Memory B cell (primary cell): ENCODE results near the gene EEF2K.
"Not testable (repeated sequence)": the region's sequence is repeated elsewhere in the genome, so short reads cannot be mapped to it uniquely, and the experiment has no call there.

Source experiments
- ATAC-seq: fragments of 150-1000 bp; cut with Tn5 transposase; 2 replicates; pipeline ENCODE4 v1.10.0; 2021; ENCODE audit warnings: low read depth, mild to moderate bottlenecking, moderate library complexity
- DNase-seq, 2 donors: peaks; one replicate each; pipeline ENCODE4 v3.0.0; 2022; ENCODE audit warnings: low spot score in 2 of 2
- H3K27ac Mint-ChIP-seq: one replicate; pipeline ENCODE4 v1.8.0; 2022; ENCODE audit warnings: mild to moderate bottlenecking, moderate library complexity, mixed read lengths
- H3K27me3 Mint-ChIP-seq: one replicate; pipeline ENCODE4 v1.8.0; 2022; ENCODE audit warnings: mixed read lengths
- H3K36me3 Mint-ChIP-seq: one replicate; pipeline ENCODE4 v1.8.0; 2022; ENCODE audit warnings: mild to moderate bottlenecking, mixed read lengths
- H3K4me1 Mint-ChIP-seq: one replicate; pipeline ENCODE4 v1.8.0; 2022; ENCODE audit warnings: mixed read lengths
- H3K4me3 Mint-ChIP-seq: one replicate; pipeline ENCODE4 v1.8.0; 2022; ENCODE audit warnings: mild to moderate bottlenecking, moderate library complexity, mixed read lengths
- H3K9me3 Mint-ChIP-seq: one replicate; pipeline ENCODE4 v1.8.0; 2022; ENCODE audit warnings: mixed read lengths

EEF2K gene

DNA sequence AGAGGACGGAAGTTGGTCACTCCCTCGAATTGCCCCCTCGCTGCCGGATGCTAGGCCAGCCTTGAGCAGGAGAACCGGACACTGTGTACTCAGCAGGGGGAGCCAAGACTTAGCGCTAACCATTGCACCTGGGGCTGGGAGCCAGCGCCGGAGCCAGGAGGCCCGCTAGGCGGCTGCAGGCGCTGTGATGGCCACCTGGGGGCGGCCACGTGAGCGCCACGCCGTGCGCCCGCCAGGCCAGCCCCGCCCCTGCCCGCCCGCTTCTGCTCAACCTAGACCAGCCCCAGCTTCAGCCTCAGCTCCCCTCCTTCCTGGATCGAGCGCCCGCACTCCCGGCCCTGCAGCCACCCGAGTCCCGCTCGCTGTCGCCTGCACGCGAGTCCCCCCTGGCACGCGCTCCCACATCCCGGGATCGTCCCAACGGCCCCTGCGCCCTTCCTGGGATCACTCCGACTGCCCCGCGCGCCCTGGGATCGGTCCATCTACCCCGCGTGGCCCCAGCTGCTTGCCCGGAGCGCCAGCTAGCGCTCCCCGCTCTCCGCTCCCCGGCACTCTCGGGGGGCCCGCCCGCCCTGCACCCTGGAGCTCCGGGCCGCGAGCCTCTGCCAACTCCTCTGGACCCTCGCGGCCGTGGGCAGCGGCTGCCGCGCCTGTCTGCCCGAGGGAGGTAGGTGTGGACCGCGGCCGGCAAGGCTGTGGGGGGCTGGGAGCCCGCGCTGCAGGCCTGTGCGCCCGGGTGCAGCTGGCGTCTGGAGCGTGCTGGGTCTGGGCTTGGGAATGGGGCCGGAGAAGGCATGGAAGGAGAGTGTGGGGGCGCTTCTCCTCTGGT lies at the start of gene EEF2K:
EEF2K (plus strand) TSS at position 266 of the 829 bp plus-strand sequence. CDS start 19,452 bp downstream, outside the sequence.
- Mint-ChIP-seq H3K27me3 (no peaks in the 10 kb centered on the region), H3K36me3 (peaks cover 10% of the 10 kb centered on the region), H3K27ac (peak within 1 kb of the TSS; percentile 98), H3K4me3 (peak within 1 kb of the TSS; percentile 92), H3K9me3 (no peaks in the 10 kb centered on the region), H3K4me1 (peaks cover 19% of the 10 kb centered on the region)
- DNase-seq (peak; percentile 72), ATAC-seq (peak; percentile 72)

DNA sequence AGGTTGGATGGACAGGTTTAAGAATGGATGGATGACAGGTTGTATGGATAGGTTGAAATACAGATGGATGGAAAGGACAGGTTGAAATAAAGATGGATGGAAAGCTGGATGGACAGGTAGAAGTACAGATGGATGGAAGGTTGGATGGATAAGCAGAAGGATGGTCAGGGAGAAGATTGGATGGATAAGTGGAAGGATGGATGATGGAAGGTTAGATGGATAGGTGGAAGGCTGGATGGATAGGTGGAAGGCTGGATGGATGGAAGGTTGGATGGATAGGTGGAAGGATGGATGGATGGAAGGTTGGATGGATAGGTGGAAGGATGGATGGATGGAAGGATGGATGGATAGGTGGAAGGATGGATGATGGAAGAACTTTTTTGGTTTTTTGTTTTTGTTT lies 44.7 kb upstream of the EEF2K start:
- DNase-seq, result no peak
- Mint-ChIP-seq H3K27ac (no peak overlapping the region), H3K4me3 (no peak overlapping the region), H3K9me3 (peaks cover 4% of the 10 kb centered on the region), H3K36me3 (peaks cover 2% of the 10 kb centered on the region), H3K27me3 (peaks cover 8% of the 10 kb centered on the region), H3K4me1 (peaks cover 5% of the 10 kb centered on the region)
- no peak for ATAC-seq

DNA sequence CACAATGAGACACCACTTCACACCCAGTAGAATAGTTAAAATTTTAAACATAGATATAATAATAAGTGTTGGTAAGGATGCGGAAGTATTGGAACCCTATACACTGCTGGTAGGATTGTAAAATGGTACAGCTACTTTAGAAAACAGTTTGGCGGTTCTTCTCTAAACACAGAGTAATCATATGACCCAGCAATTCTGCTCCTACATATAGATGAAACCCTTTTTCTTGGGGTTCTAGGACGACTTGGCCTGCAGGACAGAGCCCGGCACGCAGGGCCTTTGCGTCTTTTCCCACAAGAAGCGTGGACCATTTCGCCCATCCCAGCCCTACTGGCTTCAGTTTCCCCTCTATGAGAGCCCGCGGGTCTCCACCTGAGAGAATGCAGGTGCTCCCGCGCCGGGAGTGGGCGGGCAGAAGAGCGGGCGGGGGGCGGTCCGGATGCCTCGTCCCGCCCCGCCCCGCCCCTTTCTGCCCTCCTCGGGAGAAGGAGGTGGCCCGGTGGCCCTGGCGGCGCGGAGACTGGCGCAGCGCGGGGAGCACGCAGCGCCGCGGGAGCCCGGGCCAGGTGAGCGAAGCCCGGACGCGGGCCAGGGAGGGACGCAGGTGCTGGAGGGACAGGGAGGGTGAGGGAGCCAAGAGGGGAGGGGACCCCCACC lies 44.0 kb upstream of the EEF2K start, which contains the start of gene SDR42E2:
SDR42E2 (plus strand) TSS at position 508 of the 657 bp plus-strand sequence. CDS start 3,077 bp downstream, outside the sequence.
- ATAC-seq (peak; percentile 55), DNase-seq (no peak)
- Mint-ChIP-seq H3K27me3 (peaks cover 7% of the 10 kb centered on the region), H3K36me3 (peaks cover 2% of the 10 kb centered on the region), H3K9me3 (peaks cover 4% of the 10 kb centered on the region), H3K4me3 (no peak within 1 kb of the TSS), H3K4me1 (peaks cover 5% of the 10 kb centered on the region), H3K27ac (no peak within 1 kb of the TSS)

DNA sequence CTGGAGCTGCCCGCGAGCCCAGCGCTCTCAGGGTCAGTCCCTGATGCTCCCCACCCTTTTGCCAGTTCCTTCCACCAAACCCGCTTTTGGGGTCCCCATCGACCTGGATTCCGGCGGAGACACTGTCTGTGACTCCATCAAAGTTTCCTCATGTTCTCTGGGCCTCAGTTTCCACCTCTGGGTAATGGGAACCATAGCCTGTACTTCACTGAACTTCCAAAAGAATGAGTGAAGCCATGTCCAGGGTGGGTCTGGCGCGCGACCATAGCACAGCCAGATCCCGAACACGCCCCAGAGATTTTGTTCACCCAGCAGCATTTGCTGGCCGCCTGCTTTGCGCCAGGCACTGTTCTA lies 43.4 kb upstream of the EEF2K start:
- Mint-ChIP-seq H3K4me3 (no peak overlapping the region), H3K27ac (no peak overlapping the region), H3K9me3 (peaks cover 4% of the 10 kb centered on the region), H3K27me3 (peaks cover 7% of the 10 kb centered on the region), H3K36me3 (peaks cover 2% of the 10 kb centered on the region), H3K4me1 (peaks cover 5% of the 10 kb centered on the region)
- DNase-seq (no peak), ATAC-seq (no peak)

DNA sequence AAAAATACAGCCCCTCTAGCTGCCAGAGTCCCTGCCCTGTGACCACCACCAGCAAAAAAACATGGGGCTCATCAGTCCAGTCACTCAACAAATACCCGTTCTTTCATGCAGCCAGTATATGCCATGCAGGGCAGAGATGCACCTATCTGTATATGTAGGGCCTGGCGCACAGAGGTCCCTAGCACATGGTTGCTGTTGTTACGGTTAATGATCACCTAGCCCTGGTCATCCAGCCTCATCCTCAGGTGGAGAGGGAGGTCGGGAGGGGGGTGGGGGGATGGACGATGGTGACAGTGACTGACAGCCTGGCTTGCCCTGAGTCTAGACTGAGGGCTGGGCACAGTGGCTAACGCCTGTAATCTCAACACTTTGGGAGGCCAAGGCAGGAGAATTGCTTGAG lies 42.3 kb upstream of the EEF2K start:
- ATAC-seq (no peak), DNase-seq (no peak)
- Mint-ChIP-seq H3K27ac (no peak overlapping the region), H3K4me1 (peaks cover 5% of the 10 kb centered on the region), H3K9me3 (peaks cover 4% of the 10 kb centered on the region), H3K4me3 (no peak overlapping the region), H3K27me3 (peaks cover 7% of the 10 kb centered on the region), H3K36me3 (peaks cover 2% of the 10 kb centered on the region)

DNA sequence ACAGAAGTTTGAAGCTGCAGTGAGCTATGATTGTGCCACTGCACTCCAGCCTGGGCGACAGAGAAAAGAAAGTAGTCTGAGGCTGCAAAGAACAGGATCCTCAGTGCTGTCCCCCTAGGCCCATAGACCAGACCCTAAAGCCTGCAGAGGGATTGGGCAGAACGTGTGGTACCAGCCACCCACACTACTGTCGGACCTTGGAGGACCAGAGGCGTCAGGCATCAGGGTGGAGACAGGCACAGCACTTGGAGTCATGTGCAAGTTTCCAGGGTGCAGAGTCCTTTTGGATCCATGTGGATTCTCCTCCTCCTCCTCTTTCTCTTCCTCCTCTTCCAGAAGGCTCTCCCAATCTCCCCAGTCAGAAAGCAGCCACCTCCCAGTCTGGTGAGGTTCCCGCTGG lies 41.6 kb upstream of the EEF2K start:
- H3K36me3 Mint-ChIP-seq, result peaks cover 2% of the 10 kb centered on the region
- H3K27ac Mint-ChIP-seq, result no peak overlapping the region
- peaks cover 7% of the 10 kb centered on the region for H3K27me3 Mint-ChIP-seq
- H3K4me1 Mint-ChIP-seq, result peaks cover 5% of the 10 kb centered on the region
- peaks cover 4% of the 10 kb centered on the region for H3K9me3 Mint-ChIP-seq
- ATAC-seq (no peak), DNase-seq (no peak)
- no peak overlapping the region for H3K4me3 Mint-ChIP-seq

DNA sequence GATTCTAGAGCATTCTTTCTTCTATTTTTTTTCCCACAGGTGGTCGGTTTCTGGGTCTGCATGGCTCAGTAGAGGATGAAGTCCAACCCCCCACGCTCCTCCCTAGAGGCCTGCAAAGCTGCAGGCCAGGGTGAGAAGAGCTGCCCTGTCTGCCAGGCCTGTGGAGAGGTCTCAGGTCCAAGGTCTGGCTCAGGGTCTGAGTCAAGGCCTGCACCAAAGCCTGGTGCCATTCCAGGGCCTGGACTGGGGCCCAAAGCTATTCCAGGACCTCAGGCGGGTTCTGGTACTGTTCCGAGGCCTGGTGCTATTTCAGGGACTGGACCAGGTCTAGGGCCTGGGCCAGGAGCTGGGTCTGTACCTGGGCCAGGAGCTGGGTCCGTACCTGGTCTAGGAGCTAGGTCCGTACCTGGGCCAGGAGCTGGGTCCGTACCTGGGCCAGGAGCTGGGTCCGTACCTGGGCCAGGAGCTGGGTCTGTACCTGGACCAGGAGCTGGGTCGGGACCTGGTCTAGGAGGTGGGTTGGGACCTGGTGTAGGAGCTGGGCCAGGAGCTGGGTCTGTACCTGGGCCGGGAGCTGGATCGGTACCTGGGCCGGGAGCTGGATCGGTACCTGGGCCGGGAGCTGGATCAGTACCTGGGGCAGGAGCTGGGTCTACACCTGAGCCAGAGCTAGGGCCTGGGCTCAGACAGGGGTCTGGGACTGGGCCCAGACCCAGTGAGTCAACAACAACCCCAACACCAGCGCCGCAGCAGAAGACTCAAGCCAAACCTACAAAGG lies 40.4 kb upstream of the EEF2K start:
- no peak overlapping the region for H3K27ac Mint-ChIP-seq
- peaks cover 7% of the 10 kb centered on the region for H3K27me3 Mint-ChIP-seq
- ATAC-seq (no peak), DNase-seq (no peak)
- H3K4me3 Mint-ChIP-seq, result no peak overlapping the region
- peaks cover 4% of the 10 kb centered on the region for H3K36me3 Mint-ChIP-seq
- peaks cover 4% of the 10 kb centered on the region for H3K9me3 Mint-ChIP-seq
- peaks cover 5% of the 10 kb centered on the region for H3K4me1 Mint-ChIP-seq

DNA sequence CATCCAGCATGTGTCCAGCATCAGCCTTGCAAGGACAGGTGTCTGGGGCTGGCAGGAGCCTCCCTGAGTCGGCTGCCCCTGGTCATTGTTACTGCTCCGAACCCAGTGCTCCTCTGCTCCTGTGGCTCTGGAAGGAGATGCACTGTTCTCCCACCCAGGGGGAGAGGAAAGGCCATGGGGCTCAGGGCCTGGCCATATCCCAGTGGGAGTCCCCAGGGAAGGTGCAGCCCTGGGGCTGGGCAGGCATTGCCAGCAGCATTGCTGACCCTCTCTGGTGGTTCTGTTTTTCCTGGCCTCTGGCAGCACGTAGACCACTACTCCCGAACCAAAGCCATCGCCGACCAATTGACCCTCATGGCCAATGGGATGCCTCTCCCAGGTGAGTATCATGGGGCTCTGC lies 34.1 kb upstream of the EEF2K start:
- no peak for ATAC-seq
- H3K27ac Mint-ChIP-seq, result peak overlapping the region; percentile 41
- no peaks in the 10 kb centered on the region for H3K9me3 Mint-ChIP-seq
- no peak overlapping the region for H3K4me3 Mint-ChIP-seq
- peaks cover 2% of the 10 kb centered on the region for H3K36me3 Mint-ChIP-seq
- no peaks in the 10 kb centered on the region for H3K27me3 Mint-ChIP-seq
- H3K4me1 Mint-ChIP-seq, result peaks cover 4% of the 10 kb centered on the region
- DNase-seq, result no peak

DNA sequence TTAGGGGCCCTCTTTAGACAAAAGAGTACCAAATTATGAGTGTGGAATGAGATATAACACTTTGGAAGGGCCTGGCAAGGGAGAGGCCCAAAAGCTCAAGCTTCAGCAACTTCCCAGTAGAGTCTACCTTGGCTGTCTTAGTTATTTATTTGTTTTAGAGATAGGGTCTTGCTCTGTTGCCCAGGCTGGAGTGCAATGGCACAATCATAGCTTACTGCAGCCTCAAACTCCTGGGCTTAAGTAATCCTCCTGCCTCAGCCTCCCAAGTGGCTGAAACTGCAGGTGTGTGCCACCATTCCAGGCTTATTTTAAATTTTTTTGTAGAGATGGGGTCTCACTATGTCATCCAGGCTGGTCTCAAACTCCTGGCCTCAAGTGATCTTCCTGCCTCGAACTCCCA lies 33.4 kb upstream of the EEF2K start:
- not testable (repeated sequence) for H3K27me3 Mint-ChIP-seq, ATAC-seq, H3K36me3 Mint-ChIP-seq, H3K27ac Mint-ChIP-seq, H3K4me1 Mint-ChIP-seq, H3K4me3 Mint-ChIP-seq, H3K9me3 Mint-ChIP-seq, DNase-seq

DNA sequence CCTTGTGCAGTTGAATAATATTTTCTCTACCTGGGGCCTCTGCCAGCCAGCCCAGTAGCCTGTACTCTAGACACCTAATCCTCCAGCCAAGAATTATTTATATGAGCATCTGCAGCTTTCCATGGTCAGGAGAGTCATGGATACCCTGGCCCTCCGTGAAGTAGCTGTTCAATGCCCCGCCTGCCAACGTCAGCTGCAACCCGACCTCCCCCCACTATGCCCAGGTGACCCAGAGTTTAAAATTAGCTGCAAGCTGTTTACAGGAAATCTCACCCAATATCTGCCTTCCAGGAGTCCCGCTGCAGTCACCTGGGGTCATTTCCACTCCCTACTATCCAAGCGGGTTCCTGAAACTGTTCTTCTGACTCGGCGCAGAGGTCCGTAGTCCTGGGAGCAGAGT lies 31.4 kb upstream of the EEF2K start:
- H3K27me3 Mint-ChIP-seq, result no peaks in the 10 kb centered on the region
- H3K4me3 Mint-ChIP-seq, result no peak overlapping the region
- peaks cover 4% of the 10 kb centered on the region for H3K4me1 Mint-ChIP-seq
- DNase-seq (no peak), ATAC-seq (no peak)
- H3K9me3 Mint-ChIP-seq, result no peaks in the 10 kb centered on the region
- H3K36me3 Mint-ChIP-seq, result peaks cover 2% of the 10 kb centered on the region
- no peak overlapping the region for H3K27ac Mint-ChIP-seq

DNA sequence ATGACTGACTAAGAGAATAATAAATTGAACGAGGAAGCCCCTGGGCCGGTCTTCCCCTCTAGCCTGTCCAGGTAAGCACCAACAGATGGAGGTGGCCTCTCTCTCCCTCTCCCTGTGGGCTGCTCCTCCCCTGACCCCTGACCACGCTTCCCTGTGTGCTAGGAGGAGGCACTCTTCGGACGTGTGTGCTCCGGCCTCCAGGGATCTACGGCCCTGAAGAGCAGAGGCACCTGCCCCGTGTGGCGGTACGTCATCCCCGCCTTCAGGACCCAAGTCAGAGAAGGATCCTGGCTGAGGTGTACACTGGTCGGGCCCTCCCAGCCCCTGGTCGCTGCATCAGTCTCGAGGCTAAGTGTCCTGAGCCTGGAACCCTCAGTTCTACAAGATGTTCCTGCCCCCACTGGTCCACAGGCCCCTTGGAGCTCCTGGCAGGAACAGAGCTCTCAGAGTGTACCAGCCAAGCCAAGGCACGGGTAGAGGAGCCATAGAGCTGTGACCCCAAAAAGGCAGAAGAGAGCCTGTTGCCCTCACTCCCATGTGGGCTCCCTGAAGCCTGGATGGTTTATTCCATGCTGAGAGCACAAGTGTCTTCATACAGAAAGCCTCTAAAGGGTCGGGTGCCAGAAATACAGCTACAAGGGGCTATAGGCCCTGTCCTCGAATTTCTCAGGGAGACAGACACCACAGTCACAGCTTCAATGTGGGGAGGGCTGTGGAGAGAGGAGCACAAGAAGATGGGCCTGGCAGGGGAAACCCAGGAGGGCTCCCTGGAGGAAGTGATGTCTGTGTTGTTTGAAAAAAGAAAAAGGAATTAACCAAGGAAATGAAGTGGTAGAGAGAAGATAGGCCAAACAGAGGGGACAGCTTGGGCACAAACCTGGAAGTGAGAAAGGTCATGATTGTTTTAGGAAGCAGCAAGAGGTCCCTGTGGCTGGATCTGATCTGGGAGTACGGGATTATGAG lies 27.8 kb upstream of the EEF2K start:
- H3K27ac Mint-ChIP-seq, result no peak overlapping the region
- no peaks in the 10 kb centered on the region for H3K9me3 Mint-ChIP-seq
- ATAC-seq, result no peak
- DNase-seq, result no peak
- H3K36me3 Mint-ChIP-seq, result peaks cover 6% of the 10 kb centered on the region
- H3K4me3 Mint-ChIP-seq, result no peak overlapping the region
- H3K27me3 Mint-ChIP-seq, result no peaks in the 10 kb centered on the region
- H3K4me1 Mint-ChIP-seq, result peaks cover 6% of the 10 kb centered on the region

DNA sequence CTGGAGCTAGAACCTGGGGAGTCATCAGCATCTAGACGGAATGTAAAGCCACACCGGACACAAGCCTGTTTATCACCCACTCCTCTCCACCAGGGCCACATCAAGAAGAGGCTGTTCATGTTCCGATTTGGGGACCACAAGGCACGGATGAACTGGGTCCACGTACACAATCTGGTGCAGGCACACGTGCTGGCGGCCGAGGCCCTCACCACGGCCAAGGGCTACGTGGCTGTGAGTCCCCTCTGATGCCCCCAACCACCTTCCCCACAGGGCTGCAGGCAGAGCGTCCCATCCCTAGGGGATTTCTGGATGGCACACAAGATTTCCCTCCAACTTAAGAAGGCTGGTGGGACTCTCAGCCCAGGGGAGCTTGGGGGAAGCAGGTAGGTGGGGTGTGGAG lies 24.7 kb upstream of the EEF2K start:
- ATAC-seq (no peak), DNase-seq (no peak)
- no peaks in the 10 kb centered on the region for H3K27me3 Mint-ChIP-seq
- H3K4me1 Mint-ChIP-seq, result peaks cover 2% of the 10 kb centered on the region
- no peaks in the 10 kb centered on the region for H3K9me3 Mint-ChIP-seq
- no peak overlapping the region for H3K4me3 Mint-ChIP-seq
- H3K27ac Mint-ChIP-seq, result no peak overlapping the region
- peaks cover 6% of the 10 kb centered on the region for H3K36me3 Mint-ChIP-seq

DNA sequence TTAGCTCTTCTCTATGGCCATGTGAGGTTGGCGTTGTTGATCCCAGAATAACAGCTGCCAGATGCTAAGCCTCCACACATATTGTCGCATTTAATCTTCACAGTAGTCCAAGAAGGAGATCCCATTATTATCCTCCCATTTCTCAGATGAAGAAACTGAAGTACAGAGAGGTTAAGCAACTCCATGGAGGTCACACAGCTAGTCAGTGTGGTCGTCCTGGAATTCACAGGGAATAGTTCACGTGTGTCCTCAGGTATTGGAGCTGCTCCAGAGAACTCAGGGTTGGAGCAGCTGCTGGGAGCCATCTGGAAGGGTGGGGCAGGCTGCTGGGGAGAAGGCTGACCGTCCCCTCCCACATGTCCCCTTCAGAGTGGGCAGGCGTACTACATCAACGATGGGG lies 24.2 kb upstream of the EEF2K start:
- H3K4me3 Mint-ChIP-seq, result no peak overlapping the region
- ATAC-seq (no peak), DNase-seq (no peak)
- H3K27me3 Mint-ChIP-seq, result no peaks in the 10 kb centered on the region
- no peak overlapping the region for H3K27ac Mint-ChIP-seq
- H3K9me3 Mint-ChIP-seq, result no peaks in the 10 kb centered on the region
- peaks cover 2% of the 10 kb centered on the region for H3K4me1 Mint-ChIP-seq
- peaks cover 6% of the 10 kb centered on the region for H3K36me3 Mint-ChIP-seq
